Measurements from ENCODE around the gene NFU1. TPM values are rescaled to one million over a fixed set of nuclear protein-coding genes. Genes with fewer than 3 reads are reported as not detected.

Gene NFU1
- total and polyA plus RNA-seq, 2 of the 4 experiments (the other 2 are of a cell fraction) = 24.0 to 32.4 TPM

DNA sequence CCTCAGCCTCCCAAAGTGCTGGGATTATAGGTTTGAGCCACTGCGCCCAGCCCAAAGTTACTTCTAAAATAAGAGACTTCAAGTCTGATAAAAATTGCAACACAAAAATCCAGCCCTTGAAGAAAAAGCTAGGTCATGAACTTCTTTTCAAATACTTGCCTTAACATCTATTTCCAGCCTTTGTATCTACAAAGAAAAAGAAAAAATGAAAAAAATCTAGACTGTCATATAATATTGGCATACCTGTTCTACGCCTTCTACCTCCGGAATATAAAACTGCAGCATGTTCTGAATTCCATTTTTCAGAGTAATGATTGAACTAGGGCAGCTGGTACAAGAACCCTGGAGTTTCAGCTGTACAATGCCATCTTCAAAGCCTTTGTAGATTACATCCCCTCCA is 37.1 kb downstream of the NFU1 start:
- ChIA-PET POLR2A (ENCODE audit: unreplicated experiment) (no interaction called here), CTCF (interaction anchor here (1.0 kb wide), 1 partner anchor 10 kb away, joined by 3 read pairs; no protein-coding TSS in a partner anchor)
- no peaks in the 10 kb centered on the region for H4K20me1 ChIP-seq (ENCODE audit: insufficient read depth, low read length)
- no peak overlapping the region for H3K23ac ChIP-seq (ENCODE audit: low read depth, low read length)
- H3K4me2 ChIP-seq (ENCODE audit: low read depth, low read length) = no peak overlapping the region
- no peak overlapping the region for H3K18ac ChIP-seq (ENCODE audit: low read depth, low read length)
- H2AK9ac ChIP-seq (replicated peaks; ENCODE audit: low read depth, low read length, poor library complexity) = no peak overlapping the region
- H3K27me3 ChIP-seq (ENCODE audit: control insufficient read depth, insufficient read depth, low read length) = no peaks in the 10 kb centered on the region
- intact Hi-C loops (cut with micrococcal nuclease) = no loop called here
- ATAC-seq (ENCODE audit: low read depth) (no peak), DNase-seq (no peak)
- no peak overlapping the region for H4K8ac ChIP-seq (ENCODE audit: low read depth in 2 of 2, low read length in 2 of 2)
- H2BK20ac ChIP-seq (ENCODE audit: low read depth, low read length) = no peak overlapping the region
- 0 out of 4 replicates have a peak, but pooled peaks cover 0 to 5% of the 10 kb centered on the region in 2 experiments for H3K79me1 ChIP-seq (ENCODE audit: low read depth in 1 of 2, low read length in 2 of 2)
- no peak overlapping the region for H4K91ac ChIP-seq (ENCODE audit: insufficient read depth, low read depth, low read length)
- H3K9ac ChIP-seq (ENCODE audit: low read depth, low read length) = no peak overlapping the region
- H3K4me1 ChIP-seq (ENCODE audit: control insufficient read depth, insufficient read depth, low read length) = no peaks in the 10 kb centered on the region
- no peak overlapping the region for H3K27ac ChIP-seq (ENCODE audit: insufficient read depth, low read length)
- no peak for TF ChIP-seq RAD21 (IDR thresholded peaks at IDR 0.05; ENCODE audit: low read length)
- TF ChIP-seq FOS (IDR thresholded peaks at IDR 0.05; ENCODE audit: low read depth, low read length) = no peak
- TF ChIP-seq MAFK (IDR thresholded peaks at IDR 0.05; ENCODE audit: low read depth, low read length) = no peak
- TF ChIP-seq, protein P1, sequence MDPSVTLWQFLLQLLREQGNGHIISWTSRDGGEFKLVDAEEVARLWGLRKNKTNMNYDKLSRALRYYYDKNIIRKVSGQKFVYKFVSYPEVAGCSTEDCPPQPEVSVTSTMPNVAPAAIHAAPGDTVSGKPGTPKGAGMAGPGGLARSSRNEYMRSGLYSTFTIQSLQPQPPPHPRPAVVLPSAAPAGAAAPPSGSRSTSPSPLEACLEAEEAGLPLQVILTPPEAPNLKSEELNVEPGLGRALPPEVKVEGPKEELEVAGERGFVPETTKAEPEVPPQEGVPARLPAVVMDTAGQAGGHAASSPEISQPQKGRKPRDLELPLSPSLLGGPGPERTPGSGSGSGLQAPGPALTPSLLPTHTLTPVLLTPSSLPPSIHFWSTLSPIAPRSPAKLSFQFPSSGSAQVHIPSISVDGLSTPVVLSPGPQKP (IDR thresholded peaks at IDR 0.05; ENCODE audit: borderline replicate concordance, low read depth, low read length) = no peak
- in situ Hi-C loops (cut with MboI; ENCODE audit: low sequenced_read_pairs) = no loop called here
- H3K9me3 ChIP-seq (ENCODE audit: control insufficient read depth, insufficient read depth, low read length) = peaks cover 3% of the 10 kb centered on the region
- WGBS, 2 experiments (ENCODE audit: extremely low coverage in 2 of 2, insufficient read length in 1 of 2) = no CpG with 5 or more reads among the region's 3 CpGs
- H3K4ac ChIP-seq (ENCODE audit: low read depth, low read length) = no peak overlapping the region
- no peak overlapping the region for H2AK5ac ChIP-seq (ENCODE audit: low read depth, low read length)
- H2BK15ac ChIP-seq (ENCODE audit: low read depth, low read length) = no peak overlapping the region
- H3K4me3 ChIP-seq (ENCODE audit: insufficient read depth, low read depth, low read length) = no peak overlapping the region
- H2BK120ac ChIP-seq (ENCODE audit: low read depth, low read length) = no peak overlapping the region
- no peaks in the 10 kb centered on the region for H3K9me1 ChIP-seq (ENCODE audit: insufficient read depth, low read length)
- peaks cover 34% of the 10 kb centered on the region for H3K36me3 ChIP-seq (ENCODE audit: control insufficient read depth, insufficient read depth, low read length)
- dilution Hi-C loops (cut with HindIII; ENCODE audit: low sequenced_read_pairs, unreplicated experiment) = no loop called here
- no peak overlapping the region for H2BK5ac ChIP-seq (ENCODE audit: low read depth, low read length, poor library complexity, severe bottlenecking)
- H3K14ac ChIP-seq (replicated peaks; ENCODE audit: low read depth, low read length) = no peak overlapping the region
- BruUV-seq (replicated peaks) = no TSS peak
- no peak overlapping the region for H4K5ac ChIP-seq (ENCODE audit: low read depth, low read length)
- H2AFZ ChIP-seq (replicated peaks; ENCODE audit: low read length, poor library complexity) = no peak overlapping the region
- H3K56ac ChIP-seq (ENCODE audit: extremely low read depth, insufficient read depth, low read length) = no peak overlapping the region
